ENCODE data around the gene SLX1A.
"Not testable (repeated sequence)": the region's sequence is repeated elsewhere in the genome, so short reads cannot be mapped to it uniquely, and the experiment has no call there.

The SLX1A gene

DNA sequence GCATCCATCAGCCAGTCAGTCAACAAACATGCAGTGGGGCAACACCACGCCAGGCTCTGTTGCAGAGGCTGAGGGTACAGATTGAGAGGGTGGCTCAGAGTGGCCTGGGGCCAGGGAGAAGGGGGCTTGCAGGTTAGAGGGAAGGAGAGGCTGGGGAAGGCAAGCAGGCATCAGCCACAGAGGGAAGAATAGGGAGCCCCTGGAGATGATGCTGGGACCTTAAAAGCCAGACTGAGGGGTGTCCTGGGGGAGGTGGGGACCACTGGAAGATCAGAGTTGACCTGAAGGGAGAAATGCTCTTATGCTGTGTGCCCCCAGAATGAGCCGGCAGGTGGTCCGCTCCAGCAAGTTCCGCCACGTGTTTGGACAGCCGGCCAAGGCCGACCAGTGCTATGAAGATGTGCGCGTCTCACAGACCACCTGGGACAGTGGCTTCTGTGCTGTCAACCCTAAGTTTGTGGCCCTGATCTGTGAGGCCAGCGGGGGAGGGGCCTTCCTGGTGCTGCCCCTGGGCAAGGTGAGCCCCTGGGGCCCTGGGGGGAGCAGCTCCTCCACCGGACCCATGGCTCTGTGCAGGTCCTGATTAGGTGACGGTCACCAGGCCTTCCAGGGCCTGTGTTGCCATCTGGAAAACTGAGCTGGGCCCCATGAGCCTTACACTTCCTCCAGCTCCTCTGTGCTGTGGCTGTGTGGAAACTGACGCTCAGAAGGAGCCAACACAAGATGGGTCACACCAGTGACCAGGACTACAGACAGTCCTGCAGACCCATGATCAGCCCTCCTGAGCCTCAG is 8.6 kb upstream of the SLX1A start:
- DNase-seq = no peak

GRCh38 chr16:30185683-30186421 is 7.8 kb upstream of the SLX1A start:
- no peak for DNase-seq

- no peak for DNase-seq
Measured at GRCh38 chr16:30186444-30186781, 7.3 kb upstream of the SLX1A start.

- DNase-seq = no peak
Measured at GRCh38 chr16:30186782-30187555, 6.7 kb upstream of the SLX1A start.

DNA sequence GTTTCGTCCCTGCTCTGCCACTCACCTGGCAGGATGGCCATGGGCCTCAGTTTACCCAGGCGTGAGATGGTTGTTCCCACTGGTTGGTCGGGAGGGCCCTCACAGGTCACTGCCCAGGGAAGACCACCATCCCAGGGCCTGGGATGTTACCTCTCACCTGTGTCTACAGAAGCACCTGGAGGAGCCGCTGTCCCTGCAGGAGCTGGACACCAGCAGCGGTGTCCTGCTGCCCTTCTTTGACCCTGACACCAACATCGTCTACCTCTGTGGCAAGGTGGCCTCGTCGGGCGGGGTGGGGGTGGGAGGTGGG is 6.2 kb upstream of the SLX1A start:
- no peak for DNase-seq

DNA sequence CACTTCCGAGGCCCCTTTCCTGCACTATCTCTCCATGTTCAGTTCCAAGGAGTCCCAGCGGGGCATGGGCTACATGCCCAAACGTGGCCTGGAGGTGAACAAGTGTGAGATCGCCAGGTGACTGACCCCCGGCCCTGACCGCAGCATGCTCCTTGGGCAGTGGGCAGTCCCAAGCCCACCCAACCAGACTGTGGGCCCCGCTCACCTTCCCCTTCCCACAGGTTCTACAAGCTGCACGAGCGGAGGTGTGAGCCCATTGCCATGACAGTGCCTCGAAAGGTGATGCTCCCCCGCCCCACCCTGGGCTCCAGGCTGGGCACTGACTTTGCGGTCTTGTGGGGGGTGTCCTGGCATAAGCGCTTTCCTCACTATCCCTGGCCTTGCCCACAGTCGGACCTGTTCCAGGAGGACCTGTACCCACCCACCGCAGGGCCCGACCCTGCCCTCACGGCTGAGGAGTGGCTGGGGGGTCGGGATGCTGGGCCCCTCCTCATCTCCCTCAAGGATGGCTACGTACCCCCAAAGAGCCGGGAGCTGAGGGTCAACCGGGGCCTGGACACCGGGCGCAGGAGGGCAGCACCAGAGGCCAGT is 5.6 kb upstream of the SLX1A start:
- no peak for DNase-seq

DNA sequence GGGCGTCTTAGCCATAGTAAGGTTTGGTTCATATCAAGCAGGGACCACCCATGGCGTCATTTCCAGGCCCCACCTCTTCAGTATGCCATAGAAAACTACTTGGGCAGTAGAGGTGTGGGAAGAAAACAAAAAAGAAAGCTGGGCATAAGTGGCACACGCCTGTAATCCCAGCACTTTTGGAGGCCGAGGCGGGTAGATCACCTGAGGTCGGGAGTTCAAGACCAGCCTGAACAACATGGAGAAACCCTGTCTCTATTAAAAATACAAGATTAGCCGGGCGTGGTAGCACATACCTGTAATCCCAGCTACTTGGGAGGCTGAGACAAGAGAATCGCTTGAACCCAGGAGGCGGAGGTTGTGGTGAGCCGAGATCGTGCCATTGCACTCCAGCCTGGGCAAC is 2.5 kb upstream of the SLX1A start:
- not testable (repeated sequence) for DNase-seq

DNA sequence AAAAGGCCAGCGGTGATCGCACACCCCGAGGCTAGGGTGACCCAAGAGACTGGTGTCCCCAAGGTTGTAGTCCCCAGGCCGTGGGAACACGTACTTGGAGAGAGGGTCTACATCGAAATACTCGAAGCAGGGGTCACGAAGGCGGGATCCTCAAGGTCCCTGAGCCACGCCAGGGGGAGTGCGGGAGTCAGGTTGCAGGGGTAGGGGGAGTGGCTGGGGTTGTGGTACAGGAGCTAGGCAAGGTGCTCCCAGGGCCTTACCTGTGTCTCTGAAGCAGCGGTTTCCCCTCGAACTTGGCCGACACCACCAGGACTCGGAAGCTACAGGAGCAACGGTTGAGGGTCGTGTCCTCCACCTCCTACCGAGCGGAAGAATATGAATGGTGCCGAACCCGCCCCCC is 577 bp upstream of the SLX1A start:
- DNase-seq = not testable (repeated sequence)

DNA sequence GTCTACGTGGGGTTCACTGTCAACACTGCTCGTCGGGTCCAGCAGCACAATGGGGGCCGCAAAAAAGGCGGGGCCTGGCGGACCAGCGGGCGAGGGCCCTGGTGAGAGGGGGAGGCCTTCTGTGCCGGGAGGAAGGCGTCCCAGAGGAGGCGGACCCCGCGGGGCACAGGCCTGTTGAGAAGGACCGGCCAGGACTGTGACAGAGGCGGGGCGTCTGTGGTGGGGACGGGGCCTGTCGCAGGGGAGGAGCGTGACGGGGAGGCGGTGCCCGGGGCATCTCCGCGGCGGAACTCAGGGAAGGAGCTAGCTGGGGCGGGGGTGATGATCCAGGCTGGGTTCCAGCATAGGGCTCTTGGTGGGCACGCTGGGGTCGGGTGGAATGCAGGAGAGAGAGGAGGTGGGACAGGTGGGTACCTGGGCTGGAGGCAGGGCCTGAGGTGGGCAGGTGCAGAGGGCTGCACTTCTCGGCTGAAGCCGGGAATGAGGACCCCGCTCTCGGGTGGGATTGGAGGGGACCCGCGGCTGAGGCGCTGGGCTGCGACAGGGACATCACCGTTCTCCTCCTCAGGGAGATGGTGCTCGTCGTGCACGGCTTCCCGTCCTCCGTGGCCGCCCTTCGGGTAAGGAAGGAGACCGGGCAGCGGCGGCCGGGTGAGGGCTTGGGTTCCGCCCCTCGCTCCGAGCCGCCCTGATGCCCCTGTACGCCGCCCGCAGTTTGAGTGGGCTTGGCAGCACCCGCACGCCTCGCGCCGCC is 674 bp downstream of the SLX1A start:
- not testable (repeated sequence) for DNase-seq

DNA sequence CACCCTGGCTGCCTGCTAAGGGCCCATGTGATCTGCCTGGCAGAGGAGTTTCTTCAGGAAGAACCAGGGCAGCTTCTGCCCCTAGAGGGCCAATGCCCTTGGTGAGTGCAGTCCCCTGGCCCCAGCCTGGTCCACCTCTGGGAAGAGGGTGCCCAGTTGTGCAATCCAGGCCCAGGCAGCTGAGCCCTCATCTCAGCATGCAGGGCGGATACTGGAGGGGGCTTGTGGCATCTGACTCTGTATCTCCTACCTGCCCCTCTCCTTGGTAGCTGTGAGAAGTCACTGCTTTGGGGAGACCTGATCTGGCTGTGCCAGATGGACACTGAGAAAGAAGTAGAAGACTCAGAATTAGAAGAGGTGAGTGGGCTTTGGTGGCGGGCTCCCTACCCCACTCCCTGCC is 3.3 kb downstream of the SLX1A start:
- not testable (repeated sequence) for DNase-seq

- DNase-seq = not testable (repeated sequence)
Measured at GRCh38 chr16:30199049-30199448, 5.4 kb downstream of the SLX1A start, which contains the start of gene SULT1A3. SULT1A3 (plus strand) TSS chr16:30199255; CDS start chr16:30200729, 1,474 bp downstream.

DNA sequence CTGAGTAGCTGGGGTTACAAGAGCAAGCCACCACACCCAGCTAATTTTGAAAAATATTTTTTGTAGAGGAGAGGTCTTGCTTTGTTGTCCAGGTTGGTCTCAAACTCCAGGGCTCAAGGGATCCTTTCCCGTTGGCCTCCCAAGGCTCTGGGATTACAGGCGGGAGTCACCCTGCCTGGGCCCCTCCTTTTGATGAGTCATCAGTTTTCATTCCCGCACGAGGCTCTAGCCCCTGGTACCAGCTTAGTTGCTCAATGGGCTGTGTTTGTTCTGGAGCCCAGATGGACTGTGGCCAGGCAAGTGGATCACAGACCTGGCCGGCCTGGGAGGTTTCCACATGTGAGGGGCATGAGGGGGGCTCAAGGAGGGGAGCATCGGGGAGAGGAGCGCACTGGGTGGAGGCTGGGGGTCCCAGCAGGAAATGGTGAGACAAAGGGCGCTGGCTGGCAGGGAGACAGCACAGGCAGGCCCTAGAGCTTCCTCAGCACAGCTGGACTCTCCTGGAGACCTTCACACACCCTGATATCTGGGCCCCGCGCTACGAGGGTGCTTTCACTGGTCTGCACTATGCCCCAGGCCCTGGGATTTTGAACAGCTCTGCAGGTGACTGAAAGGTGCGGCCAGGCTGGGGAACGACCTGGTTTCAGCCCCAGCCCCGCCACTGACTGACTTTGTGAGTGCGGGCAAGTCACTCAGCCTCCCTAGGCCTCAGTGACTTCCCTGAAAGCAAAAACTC is 6.1 kb downstream of the SLX1A start:
- not testable (repeated sequence) for DNase-seq

DNA sequence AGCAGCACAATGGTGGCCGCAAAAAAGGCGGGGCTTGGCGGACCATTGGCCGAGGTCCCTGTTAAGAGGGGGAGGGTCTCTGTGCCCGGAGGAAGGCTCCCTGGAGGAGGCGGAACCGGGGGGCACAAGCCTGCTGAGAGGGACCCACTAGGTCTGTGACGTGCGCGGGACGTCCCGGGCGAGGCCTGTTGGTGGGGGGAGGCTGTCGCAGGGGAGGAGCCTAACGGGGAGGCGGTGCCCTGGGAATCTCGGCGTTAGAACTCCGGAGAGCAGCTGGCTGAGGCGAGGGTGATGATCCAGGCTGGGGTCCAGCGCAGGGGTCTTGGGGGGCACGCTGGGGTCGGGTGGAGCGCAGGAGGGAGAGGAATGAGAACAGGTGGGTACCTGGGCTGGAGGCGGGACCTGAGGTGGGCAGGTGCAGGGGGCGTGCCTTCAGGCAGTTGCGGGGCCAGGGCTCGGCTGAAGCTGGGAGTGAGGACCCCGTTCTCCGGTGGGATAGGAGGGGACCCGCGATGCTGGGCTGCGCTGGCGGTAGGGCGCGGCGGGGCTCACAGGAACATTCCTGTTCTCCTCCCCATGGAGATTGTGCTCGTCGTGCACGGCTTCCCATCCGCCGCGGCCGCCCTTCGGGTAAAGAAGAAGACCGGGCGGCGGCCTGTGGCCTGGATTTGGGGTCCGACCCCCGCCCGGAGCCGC is 12.0 kb downstream of the SLX1A start:
- not testable (repeated sequence) for DNase-seq

- not testable (repeated sequence) for DNase-seq
Measured at GRCh38 chr16:30206252-30206651, 12.6 kb downstream of the SLX1A start.

DNA sequence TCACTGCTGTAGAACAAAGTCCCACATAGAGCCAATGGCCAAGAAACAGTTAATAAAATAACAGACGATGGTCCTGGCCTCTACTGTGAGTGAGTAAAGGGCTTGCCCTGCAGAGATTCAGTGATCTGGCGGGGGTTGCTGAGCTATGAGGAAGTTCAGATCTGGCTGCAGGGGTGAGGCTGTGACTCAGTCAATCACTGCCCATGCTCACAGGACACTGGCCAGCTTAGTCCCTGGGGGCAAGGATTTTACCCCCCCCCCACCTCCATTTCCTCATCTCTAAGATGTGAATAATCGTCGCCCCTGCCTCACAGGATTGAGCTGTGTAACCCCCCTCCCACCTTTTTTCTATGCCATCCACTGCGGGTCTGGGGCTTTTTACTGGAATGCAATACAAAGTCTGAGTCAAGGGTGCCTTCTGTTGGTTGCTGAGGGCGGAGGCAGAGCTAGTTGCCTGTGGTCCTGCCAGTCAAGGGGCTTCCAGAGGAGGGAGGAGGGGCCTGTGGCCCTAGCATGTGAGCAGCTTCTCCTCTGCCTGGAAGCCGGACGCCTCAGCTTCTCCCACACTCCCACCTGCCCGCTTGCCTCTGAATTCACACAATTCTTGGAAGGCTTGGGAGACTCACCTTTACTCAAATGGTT is 13.5 kb downstream of the SLX1A start:
- DNase-seq = not testable (repeated sequence)

DNA sequence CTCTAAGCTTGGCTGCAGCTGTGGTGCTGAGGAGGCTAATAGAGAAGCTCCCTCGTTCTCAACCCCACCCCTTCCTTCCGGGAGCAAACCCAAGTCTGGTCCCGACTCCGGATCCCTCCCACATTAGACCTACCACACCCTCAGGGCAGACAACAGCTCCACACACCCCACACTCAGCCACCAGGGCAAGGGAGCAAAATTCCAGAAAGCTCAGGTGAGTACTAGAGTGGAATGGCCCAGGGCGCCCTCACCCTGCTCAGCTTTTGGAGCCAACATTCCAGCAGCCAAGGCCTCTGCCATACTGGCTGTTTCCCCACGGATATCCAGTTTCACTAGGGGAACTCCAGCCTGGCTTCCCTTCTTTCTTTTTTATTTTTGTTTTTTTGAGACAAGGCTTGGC is 15.4 kb downstream of the SLX1A start:
- not testable (repeated sequence) for DNase-seq

DNA sequence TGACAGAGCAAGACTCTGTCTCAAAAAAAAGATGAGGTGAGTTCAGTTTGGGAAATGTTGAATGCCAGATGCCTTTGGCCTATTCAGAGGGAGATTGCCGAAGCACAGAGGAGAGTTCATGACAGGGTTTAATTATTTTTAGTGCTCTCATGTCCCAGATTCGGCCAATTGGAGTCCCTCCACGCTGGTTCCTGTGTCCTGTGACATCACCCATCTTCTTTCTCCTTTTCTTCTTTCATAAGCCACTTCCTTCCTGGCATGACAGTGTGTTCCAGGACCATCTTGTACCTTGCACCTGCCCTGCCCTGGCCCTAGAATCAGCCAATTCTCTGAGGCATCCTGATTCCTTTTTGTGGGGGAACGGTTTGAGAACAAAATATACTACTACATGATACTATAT is 17.7 kb downstream of the SLX1A start:
- not testable (repeated sequence) for DNase-seq

GRCh38 chr16:30217082-30217481 is 23.4 kb downstream of the SLX1A start:
- not testable (repeated sequence) for DNase-seq
